CD1c-positive myeloid dendritic cell (primary cell): ENCODE measurements around the gene ZNF385C.

Experiments
- DNase-seq: peaks from one replicate; pipeline ENCODE4 v3.0.0-alpha.2; 2016; ENCODE audit errors: extremely low spot score

The ZNF385C gene

GRCh38 chr17:42078396-42079043, 19.8 kb downstream of the ZNF385C start:
- DNase-seq = no peak

GRCh38 chr17:42077755-42078154, 20.5 kb downstream of the ZNF385C start:
- no peak for DNase-seq

GRCh38 chr17:42076797-42077559, 21.3 kb downstream of the ZNF385C start:
- no peak for DNase-seq

- no peak for DNase-seq
These were observed 22.5 kb downstream of the ZNF385C start for GRCh38 chr17:42075789-42076188.

- peak; percentile 6 for DNase-seq
These were observed 25.7 kb downstream of the ZNF385C start for GRCh38 chr17:42072323-42073187.

- DNase-seq = no peak
These were observed 26.5 kb downstream of the ZNF385C start for GRCh38 chr17:42071810-42072209.

GRCh38 chr17:42068979-42069378, 29.3 kb downstream of the ZNF385C start:
- DNase-seq = no peak

- peak; percentile 64 for DNase-seq
These were observed 30.7 kb downstream of the ZNF385C start for GRCh38 chr17:42067371-42068091.

- DNase-seq = no peak
These were observed 33.1 kb downstream of the ZNF385C start for GRCh38 chr17:42065201-42065600.

GRCh38 chr17:42062681-42063080, 35.6 kb downstream of the ZNF385C start:
- no peak for DNase-seq

- DNase-seq = no peak
These were observed 36.4 kb downstream of the ZNF385C start for GRCh38 chr17:42061646-42062487.

- DNase-seq = no peak
These were observed 38.0 kb downstream of the ZNF385C start for GRCh38 chr17:42060231-42060630.

- DNase-seq = no peak
These were observed 38.5 kb downstream of the ZNF385C start for GRCh38 chr17:42059815-42060214.

- no peak for DNase-seq
These were observed 40.2 kb downstream of the ZNF385C start for GRCh38 chr17:42058063-42058462.

GRCh38 chr17:42056635-42057034, 41.6 kb downstream of the ZNF385C start:
- no peak for DNase-seq

- DNase-seq = no peak
These were observed 42.8 kb downstream of the ZNF385C start for GRCh38 chr17:42055496-42055895.

GRCh38 chr17:42055027-42055426, 43.2 kb downstream of the ZNF385C start:
- DNase-seq = no peak

GRCh38 chr17:42053731-42054500, 44.4 kb downstream of the ZNF385C start:
- DNase-seq = no peak

GRCh38 chr17:42052346-42052877, 45.9 kb downstream of the ZNF385C start:
- no peak for DNase-seq

- DNase-seq = no peak
These were observed 46.6 kb downstream of the ZNF385C start for GRCh38 chr17:42051645-42052044.
